G401 (cell line): Measurements from ENCODE around the gene RSF1. TPM values are rescaled to one million over a fixed set of nuclear protein-coding genes. Genes with fewer than 3 reads are reported as not detected.

Experiments
- DNase-seq: peaks from one replicate; pipeline ENCODE4 v3.0.0-alpha.2; 2015; ENCODE audit warnings: low spot score
- in situ Hi-C: cut with HindIII; loops from 2 replicates; pipeline ENCODE4 v1.10.0; 2016; ENCODE audit warnings: low sequenced_read_pairs, mixed read lengths
- total RNA-seq: library from RNA; depleted of rRNA; stranded (reverse); fragments of >200 nt; shearing (Covaris generic); gene quantifications from 2 replicates; pipeline ENCODE4 v1.2.3, GENCODE V29; 2014

The RSF1 gene
- total RNA-seq, 1 experiment from 2014 or later: 31.4 TPM

DNA sequence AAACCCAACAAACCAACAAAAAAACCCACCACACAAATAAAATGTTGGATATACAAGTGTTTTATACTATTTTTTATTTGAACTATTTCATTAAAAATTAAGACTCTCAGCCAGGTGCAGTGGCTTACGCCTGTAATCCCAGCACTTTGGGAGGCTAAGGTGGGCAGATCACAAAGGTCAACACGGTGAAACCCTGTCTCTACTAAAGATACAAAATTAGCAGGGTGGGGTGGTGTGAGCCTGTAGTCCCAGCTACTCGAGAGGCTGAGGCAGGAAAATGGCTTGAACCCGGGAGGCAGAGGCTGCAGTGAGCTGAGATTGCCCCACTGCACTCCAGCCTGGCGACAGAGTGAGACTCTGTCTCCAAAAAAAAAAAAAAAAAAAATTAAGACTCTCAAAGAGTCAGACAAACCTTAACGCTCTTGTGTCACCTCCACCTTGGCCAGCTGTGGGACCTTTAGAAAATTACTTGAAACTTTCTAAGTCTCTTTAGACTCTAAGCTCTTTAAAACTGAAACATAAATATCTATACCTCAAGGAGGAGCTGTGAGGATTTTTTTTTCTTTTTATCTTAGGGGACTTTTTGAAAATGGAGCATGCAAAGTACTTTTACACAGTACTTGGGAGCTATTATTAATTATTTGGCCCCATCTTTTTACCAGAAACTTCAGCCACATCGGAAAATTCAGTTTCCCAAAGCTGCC lies 114.5 kb downstream of the RSF1 start:
- in situ Hi-C loops: no loop called here
- no peak for DNase-seq

DNA sequence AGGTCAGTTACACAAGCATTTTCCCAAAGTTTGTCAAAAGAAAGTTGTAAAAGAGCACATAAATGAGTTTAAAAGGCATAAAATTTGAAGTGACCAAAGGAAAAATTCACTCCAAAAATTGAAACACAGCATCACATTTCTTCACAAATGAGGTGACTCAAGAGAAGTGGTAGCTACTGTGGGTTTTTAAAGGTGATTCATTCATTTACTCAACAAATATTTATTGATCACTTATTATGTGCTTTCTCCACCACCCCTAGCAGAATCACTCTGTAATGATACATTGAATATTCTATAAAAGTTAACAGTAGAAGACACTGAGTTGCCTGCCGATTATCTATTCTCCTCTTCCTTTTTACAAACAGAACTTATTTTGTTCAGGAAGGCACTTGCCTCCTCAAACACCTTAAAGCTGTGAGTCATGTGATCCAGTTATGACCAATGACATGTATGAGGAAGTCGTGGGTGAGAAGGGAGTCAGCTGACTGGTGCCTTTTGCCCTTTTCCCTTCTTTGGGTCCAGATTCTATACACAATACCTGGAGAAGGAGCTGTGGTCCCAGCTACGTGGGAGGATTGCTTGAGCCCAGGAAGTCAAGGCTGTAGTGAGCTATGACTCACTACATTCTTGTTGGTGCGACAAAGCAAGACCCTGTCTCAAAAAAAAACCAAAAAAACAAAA lies 115.2 kb downstream of the RSF1 start:
- DNase-seq: no peak
- in situ Hi-C loops: no loop called here

DNA sequence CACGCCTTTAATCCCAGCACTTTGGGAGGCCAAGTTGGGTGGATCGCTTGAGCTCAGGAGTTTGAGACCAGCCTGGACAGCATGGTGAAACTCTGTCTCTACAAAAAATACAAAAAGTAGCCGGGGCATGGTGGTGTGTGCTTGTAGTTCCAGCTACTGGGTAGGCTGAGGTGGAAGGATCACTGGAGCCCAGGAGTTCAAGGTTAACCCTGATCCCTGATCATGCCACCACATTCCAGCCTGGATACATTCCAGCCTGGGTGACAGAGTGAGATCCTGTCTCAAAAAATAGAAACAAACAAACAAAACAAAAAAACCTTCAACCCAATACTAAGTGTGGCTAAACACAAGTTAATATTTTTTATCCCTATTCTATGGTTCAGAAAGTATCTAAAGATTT lies 116.5 kb downstream of the RSF1 start:
- in situ Hi-C loops: no loop called here
- DNase-seq: no peak

DNA sequence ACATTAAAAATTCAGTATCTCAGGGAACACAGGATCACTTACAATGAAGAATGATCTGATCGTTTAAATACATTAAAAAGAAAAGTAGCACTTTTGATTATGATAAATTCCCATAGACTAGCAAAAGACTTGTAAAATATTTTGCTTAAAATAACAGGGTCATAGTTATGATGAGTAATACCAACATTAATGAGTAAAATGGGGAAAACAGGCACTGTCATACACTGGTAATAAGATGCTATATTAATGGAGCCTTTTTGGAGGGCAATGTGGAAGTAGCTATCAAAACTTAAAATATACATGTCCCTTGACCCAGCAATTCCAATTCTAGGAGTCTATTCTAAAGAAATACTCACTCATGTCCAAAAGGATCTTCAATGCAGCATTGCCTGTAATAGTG lies 121.1 kb downstream of the RSF1 start:
- in situ Hi-C loops: no loop called here
- DNase-seq: no peak

DNA sequence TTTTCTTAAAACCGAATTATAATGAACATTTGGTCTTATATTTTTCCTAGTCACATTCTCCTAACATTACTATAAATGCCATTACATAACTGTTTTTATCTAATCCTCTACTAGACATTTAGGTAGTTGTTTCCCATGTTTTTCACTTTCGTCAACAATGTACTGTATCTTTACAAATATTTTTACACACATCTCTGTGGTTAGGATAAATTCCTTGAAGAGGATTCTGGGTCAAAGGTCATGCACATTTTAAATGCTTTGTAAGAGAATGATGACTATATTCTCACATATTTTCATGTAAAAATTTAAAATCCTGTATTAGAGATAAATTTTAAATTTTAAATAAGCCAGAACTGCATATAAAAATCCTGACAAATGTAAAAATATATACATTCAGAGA lies 121.6 kb downstream of the RSF1 start:
- in situ Hi-C loops: no loop called here
- no peak for DNase-seq

DNA sequence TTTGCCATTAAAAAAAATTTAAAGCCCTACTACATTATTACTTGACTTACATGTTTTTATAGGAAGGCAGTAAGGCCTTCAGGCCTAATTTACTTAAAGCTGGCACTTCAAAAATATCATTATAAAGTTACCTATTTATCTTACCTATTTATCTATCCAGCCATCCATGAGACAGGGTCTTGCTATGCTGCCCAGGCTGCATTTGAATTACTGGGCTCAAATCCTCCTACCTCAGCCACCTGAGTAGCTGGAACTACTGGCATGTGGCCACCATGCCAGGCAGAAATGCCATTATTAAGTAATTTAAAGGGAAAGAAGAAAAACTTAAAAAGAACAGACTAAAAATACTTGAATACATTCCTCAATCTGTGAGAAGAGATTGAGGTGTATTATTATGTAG lies 122.7 kb downstream of the RSF1 start:
- no peak for DNase-seq
- in situ Hi-C loops: no loop called here

DNA sequence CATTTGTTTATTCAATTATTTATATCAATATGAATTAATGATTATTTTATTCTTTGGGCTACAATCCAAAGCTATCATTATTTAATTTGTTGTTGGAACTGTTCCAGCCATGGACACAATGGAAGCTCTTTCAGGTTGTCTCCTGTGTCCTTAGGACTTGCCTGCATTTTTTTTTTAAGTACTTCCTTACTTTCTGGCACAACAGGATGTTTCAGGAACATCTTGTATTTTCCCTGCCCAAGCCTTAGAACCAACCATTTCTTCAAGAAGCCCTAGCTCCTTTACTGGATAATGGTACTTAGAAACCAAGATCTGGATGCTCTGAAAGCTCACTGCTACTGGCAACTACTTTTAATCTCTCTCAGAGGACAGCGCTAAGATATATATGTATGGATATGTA lies 125.1 kb downstream of the RSF1 start:
- in situ Hi-C loops: no loop called here
- no peak for DNase-seq

DNA sequence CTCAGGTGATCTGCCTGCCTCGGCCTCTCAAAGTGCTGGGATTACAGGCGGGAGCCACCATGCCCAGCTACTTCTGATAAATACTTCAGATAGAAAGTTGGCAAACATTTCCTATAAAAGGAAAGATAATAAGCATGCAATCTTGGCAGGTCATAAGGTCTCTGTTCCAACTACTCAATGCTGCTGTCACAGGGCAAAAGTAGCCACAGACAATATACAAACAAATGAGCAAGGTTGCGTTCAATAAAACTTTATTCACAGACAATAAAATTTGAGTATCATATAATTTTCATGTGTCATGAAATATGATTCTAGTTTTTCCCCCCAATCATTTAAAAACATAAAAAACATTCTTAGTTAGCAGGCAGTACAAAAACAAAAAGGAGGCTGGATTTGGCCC lies 129.9 kb downstream of the RSF1 start:
- no peak for DNase-seq
- in situ Hi-C loops: no loop called here

DNA sequence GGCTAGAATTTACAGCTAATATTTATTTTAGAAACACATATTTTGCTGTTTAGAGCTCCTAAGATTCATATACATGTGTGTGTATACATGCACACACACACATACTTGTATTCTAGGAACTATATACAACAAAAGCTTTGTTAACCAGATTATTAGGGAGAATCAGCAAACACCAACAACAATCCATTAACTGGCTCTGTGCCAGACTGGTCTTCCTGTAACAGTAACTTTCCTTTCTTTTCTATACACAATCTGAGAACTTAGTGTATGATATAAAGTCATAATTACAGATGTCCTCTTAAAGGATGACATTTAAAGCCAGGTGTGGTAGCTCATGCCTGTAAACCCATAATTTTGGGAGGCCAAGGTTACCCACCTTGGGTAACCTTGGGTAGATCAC lies 133.4 kb downstream of the RSF1 start:
- in situ Hi-C loops: no loop called here
- DNase-seq: no peak

DNA sequence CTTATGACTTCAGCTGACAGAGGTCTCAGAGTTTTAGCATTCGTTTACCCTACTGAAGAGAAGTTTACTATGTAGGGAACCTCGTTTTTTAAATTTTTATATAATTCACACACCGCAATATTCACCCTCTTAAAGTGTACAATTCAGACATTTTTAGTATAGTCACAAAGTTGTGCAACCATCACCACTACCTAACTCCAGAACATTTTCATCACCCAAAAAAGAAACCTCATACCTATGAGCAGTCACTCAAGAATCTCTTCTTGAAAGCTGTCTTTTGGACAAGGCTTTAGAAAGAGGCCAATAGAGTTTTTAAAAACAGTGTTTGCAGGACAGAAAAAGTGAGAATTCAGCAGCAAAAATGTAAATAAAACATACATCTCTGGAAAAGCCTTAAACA lies 143.4 kb downstream of the RSF1 start:
- in situ Hi-C loops: no loop called here
- no peak for DNase-seq

DNA sequence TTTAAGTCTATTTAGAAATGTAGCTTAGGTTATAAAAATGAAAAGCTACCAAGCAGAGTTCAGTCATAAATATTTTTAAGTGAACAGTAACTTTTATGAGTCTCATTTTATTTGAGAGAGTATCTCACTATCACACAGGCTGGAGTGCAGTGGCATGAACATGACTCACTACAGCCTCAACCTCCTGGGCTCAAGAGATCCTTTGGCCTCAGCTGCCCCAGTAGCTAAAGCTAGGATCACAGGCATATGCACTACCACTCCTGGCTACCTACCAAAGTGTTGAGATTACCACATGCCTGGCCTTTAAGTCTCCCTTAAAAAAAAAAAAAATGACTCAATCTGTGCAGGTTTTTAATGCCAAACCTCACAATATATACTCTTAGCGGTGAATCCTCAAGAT lies 148.3 kb downstream of the RSF1 start:
- DNase-seq: peak; percentile 23
- in situ Hi-C loops: no loop called here

DNA sequence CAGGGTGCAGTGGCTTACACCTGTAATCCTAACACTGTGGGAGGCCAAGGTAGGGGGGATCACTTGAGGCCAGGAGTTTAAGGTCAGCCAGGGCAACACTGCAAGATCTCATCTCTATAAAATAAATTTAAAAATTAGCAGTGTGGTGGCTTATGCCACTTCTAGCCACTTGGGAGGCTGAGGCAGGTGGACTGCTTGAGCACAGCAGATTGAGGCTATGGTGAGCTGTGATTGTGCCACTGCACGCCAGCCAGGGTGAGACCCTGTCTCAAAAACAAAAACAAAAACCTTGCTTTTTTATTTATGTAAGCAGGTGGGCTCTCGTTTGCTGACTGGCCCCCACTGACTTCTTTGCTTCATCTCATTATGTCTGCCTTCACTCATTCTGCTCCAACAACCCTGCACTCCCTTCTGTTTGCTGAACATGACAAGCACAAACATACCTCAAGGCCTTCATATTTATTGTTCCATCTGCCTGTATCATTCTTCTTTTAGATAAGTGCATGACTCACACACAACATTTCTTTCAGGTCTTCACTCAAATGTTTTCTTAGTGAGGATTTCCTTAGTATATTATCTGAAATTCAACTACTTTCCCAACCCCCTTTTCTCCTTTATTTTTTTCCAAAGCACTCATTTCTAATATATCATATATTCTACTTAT lies 150.5 kb downstream of the RSF1 start:
- DNase-seq: no peak
- in situ Hi-C loops: no loop called here

DNA sequence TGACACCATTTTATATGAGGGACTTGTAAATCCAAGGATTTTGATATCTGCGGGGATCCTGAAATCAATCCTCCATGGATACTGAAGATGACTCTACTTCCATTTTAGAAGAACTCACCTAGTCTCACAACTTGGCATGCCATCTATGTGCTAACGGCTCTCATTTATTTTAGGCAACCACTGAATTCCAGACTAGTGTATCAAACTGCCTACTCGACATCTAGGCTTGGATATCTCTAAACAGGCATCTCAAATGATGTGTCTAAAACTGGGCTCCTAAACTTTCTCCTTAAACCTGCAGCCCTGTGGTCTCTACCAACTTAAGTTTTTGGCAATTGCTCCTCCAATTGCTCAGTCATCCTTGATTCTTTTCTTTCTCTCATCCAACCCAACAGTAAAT lies 151.8 kb downstream of the RSF1 start:
- DNase-seq: no peak
- in situ Hi-C loops: no loop called here

DNA sequence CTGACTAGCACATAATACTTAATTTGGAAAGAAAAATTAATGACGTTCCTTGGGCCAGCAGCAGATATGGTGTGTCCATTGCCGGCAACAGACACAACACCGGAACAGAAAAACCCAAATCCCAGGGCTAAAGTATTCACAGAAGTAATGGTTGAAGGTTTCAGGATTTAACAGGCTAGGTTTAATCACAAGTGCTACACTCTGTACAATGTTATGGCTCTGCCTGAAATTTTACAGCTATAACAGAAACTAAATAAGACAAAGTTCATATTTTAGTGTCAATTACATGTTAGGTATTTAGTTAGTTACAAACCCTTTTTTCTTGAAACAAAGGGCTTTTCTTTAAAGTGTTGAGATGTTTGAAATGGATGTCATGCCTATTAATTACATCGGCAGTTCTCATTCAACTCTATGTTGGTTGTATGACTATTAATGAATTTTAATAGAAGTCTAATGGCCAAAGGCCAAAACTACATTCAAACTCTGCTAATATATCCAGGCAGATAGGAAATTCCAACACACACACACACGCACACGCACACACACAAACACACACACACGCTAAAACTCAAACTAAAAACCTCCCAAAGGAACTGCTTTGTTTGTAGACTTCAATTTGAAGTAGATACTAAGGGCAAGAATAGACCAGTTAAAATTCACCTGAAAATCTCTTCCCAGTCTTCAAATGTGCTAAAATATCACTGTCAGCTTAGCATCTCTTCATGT lies 155.1 kb downstream of the RSF1 start:
- in situ Hi-C loops: no loop called here
- DNase-seq: no peak

DNA sequence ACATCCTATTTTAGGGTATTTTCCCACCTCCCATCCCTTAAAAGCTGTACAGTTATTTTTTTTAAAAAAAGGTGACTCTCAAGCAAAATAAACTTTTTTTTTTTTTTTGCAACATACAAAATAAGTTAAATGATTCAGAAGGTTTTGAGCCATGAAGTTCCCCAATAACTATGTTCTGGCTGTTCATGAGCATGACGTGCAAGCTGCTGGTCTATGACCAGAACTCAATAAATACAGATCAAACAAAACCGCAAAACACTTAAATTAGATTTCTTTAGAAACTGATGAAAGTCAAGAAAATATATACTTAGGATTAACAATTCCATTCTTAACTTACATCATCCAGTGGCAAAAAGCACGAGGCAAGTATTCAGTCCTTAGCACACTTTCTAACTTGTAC lies 158.9 kb downstream of the RSF1 start:
- no peak for DNase-seq
- in situ Hi-C loops: no loop called here

DNA sequence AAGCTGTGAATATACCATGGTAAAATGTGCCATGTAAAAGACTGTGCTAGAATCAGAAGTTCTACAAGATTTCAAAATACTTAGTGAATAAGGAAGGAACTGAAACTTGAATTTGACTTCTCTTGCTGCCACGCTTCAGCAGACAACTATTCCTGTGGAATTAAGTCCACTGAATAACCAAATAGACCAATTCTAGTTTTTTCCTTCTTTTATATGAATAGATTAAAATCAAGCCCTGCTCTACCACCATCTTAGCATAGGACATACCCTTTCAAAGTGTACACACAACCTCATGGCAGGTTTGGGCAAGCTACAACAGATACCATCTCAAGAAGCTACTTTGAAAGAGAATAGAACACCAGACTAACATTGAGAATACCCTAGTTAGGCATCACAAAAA lies 159.6 kb downstream of the RSF1 start:
- no peak for DNase-seq
- in situ Hi-C loops: no loop called here

DNA sequence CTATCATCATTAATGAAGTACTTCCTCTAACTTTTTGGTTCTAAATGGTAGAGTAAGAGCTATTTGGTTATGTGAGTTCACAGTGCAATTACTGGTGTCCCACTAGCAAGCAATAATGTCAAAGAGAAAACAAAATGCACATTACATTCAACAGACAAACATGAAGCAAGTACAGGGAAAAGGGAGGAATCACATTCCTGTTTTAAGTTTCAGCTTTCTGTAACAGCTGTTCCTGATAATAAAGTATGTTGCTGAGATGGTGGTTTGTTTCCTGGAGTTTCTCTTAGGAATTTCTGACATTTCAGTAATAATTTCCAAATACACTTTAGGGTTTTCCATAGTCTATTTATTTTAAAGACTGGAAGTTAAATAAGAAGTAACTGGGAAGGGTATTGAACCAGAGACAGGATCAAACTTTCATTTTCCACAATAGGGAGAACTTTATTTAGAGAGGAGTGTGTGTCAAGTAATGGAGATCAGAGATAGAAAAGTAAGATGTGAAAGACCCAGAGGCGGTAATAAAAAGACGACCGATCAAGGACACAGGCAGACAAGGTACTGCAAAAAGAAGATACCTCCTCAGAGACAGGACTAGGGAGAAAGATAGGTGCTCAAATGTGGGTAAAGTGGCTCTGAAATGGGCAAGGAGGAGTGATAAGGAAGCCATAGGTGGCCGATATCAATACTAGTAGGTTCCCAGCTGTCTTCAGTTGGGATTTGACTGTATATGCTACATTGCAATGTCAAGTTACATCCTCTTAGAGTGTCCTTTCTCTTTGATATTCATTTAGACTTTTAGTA lies 162.1 kb downstream of the RSF1 start:
- DNase-seq: no peak
- in situ Hi-C loops: no loop called here

DNA sequence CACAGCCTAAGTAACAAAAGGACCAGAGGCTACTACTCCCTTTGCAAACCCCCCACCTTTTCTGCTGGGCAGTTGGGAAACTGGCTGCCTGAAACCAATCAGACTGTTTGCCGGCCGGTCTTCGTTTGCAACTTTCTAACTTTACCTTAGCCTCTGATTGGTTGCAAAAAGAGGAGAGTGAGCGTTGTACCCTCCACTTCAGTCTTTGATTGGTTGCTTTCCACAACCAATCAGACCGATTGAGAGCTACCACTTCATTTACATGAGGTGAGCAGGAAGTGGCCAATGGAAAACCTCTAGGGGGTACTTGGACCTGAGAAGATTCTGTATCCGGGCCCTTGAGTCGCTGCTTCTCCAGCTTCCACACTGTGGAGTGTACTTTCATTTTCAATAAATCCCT lies 164.2 kb downstream of the RSF1 start:
- DNase-seq: no peak
- in situ Hi-C loops: no loop called here

DNA sequence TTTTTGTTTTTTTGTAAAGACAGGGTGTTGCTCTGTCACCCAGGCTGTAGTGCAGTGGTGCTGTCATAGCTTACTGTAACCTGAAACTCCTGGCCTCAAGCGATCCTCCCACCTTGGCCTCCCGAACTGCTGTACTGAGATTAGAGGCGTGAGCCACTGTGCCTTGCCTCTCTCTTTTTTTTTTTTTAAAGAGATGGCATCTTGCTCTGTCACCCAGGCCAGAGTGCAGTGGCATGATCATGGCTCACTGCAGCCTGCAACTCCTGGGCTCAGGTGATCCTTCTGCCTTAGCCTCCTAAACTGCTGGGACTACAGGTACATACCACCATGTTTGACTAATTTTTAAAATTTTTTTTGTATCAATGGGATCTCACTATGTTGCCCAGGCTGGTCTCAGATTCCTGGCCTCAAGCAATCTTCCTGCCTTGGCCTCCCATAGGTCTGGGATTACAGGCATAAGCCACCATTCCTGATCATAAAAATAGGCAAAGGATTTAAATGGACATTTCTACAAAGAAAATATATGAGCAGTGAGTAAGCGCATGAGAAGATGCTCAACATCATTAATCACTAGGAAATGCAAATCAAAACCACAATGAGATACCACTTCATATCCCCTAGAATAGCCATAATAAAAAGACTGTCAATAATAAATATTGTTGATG lies 165.6 kb downstream of the RSF1 start:
- DNase-seq: no peak
- in situ Hi-C loops: no loop called here
